GM12874 (cell line): ENCODE results near the gene CATSPER1.

Experiments
- TF ChIP-seq, protein P1 (sequence below): IDR thresholded peaks from 2 replicates; pipeline ENCODE4 v1.5.1; 2011; ENCODE audit warnings: low read depth, mild to moderate bottlenecking, control low read depth, low read length, moderate library complexity; ENCODE audit not compliant: insufficient read depth

CATSPER1 gene

DNA sequence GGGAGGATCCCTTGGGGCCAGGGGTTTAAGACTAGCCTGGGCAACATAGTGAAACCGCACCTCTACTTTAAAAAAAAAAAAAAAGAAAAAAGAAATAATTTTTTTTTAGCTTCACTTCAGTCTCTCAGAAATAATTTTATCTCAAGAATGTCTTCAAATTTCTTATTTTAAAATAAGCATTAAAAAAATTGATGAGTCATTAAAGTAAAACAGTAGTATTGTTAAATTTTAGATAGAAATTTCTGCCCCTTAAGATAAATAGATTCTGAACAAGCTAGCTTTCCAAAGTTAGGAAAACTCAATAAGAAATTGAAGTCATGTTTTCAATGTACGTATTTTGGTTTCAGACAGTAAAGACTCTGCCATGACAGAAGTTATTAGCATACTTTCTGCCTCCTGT lies 36.1 kb upstream of the CATSPER1 start:
- TF ChIP-seq, protein P1, sequence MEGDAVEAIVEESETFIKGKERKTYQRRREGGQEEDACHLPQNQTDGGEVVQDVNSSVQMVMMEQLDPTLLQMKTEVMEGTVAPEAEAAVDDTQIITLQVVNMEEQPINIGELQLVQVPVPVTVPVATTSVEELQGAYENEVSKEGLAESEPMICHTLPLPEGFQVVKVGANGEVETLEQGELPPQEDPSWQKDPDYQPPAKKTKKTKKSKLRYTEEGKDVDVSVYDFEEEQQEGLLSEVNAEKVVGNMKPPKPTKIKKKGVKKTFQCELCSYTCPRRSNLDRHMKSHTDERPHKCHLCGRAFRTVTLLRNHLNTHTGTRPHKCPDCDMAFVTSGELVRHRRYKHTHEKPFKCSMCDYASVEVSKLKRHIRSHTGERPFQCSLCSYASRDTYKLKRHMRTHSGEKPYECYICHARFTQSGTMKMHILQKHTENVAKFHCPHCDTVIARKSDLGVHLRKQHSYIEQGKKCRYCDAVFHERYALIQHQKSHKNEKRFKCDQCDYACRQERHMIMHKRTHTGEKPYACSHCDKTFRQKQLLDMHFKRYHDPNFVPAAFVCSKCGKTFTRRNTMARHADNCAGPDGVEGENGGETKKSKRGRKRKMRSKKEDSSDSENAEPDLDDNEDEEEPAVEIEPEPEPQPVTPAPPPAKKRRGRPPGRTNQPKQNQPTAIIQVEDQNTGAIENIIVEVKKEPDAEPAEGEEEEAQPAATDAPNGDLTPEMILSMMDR, result no peak

DNA sequence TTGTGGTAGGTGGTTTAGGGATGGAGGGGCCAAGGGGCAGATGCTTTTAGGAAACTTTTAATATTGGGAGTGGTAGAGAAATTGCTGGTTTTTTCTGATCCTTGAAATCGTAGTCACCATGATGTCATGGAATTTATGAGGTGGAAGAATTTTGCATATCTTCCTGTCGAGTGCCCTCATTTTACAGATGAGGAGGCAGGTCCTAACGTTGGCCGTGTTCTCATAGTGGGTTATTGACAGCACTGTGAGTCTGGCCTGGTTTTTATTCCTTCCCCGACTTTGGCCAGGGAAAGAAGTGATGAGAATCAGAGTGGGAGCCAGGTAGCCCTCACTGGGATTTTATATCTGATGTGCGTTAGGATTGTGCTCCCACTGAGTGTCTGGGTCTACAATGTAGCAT lies 35.0 kb upstream of the CATSPER1 start:
- TF ChIP-seq, protein P1, result no peak

DNA sequence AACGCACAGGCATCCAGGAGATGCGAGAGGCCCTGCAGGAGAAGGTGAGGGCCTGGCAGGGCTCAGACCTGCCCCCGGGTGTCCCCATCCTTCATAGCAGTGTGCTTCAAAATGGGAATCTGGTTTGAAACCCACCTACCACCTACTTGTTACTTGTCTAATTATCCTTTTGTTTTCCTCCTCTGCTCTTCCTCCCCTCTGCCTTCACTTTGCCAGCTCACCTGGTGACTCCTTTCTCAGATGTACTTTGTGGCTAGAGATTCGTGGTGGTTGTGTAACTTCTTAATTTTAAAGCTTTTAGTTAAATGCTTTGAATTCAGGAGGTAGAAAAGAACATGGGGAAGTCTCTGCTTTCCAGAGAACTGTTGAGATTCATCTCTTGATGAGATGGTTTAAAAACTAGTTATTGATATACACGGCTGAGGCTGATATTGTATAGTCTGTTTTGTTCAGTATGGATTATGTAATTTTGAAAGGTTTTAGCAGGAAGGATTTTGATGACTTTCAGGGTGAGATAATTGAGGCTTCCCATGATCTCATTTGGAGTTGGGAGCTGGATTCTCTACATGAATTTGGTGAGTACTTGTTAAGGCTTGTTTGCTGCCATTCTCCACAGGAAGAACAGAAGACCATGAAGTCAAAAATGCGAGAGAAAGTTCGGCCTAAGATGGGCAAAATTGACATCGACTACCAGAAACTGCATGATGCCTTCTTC lies 33.8 kb upstream of the CATSPER1 start:
- TF ChIP-seq, protein P1, result no peak

GRCh38 chr11:66056501-66056900 lies 30.2 kb upstream of the CATSPER1 start:
- TF ChIP-seq, protein P1, result no peak

DNA sequence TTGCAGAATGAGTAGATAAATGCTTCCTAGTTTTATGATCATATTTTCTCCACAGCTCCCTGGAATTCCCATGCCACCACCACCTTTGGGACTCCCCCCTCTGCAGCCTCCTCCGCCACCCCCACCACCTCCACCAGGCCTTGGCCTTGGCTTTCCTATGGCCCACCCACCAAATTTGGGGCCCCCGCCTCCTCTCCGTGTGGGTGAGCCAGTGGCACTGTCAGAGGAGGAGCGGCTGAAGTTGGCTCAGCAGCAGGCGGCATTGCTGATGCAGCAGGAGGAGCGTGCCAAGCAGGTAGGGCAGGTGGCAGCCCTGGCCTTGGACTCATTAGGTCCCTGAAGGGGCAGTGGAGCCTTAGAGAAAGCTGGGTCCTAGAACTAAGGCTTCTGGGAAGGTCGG lies 28.7 kb upstream of the CATSPER1 start:
- TF ChIP-seq, protein P1, result no peak

GRCh38 chr11:66052664-66052982 lies 26.3 kb upstream of the CATSPER1 start:
- TF ChIP-seq, protein P1, result no peak

- TF ChIP-seq, protein P1, result no peak
Observed at GRCh38 chr11:66051766-66052663, 25.7 kb upstream of the CATSPER1 start, which contains the start of gene SF3B2. Gene SF3B2, plus strand, starts transcription at chr11:66052364. Its CDS starts 21 bp downstream, at chr11:66052385.
